Hepatocyte (in vitro differentiated cells): ENCODE data around the gene S100PBP. TPM values are rescaled to one million over a fixed set of nuclear protein-coding genes. Genes with fewer than 3 reads are reported as not detected.

Experiments used
- DNase-seq: peaks from one replicate; pipeline ENCODE4 v3.0.0-alpha.2; 2016; ENCODE audit warnings: low spot score
- H2AFZ ChIP-seq: fragments of 200-600 bp; sonication (generic); 2 replicates; pipeline ENCODE4 v1.6.0; 2016; ENCODE audit warnings: antibody characterized with exemption, mild to moderate bottlenecking
- H3K27ac ChIP-seq: fragments of 200-600 bp; sonication (generic); 2 replicates; pipeline ENCODE4 v1.5.1; 2016; ENCODE audit warnings: mild to moderate bottlenecking
- H3K27me3 ChIP-seq: fragments of 200-600 bp; sonication (generic); 2 replicates; pipeline ENCODE4 v1.6.1; 2016
- H3K36me3 ChIP-seq: fragments of 200-600 bp; sonication (generic); replicated peaks from 2 replicates; pipeline ENCODE4 v1.5.1; 2016; ENCODE audit warnings: low read depth; ENCODE audit not compliant: insufficient read depth
- H3K4me1 ChIP-seq: fragments of 200-600 bp; sonication (generic); 2 replicates; pipeline ENCODE4 v1.5.1; 2016; ENCODE audit warnings: mild to moderate bottlenecking, moderate library complexity; ENCODE audit not compliant: insufficient read depth
- H3K4me2 ChIP-seq: fragments of 200-600 bp; sonication (generic); 2 replicates; pipeline ENCODE4 v1.6.0; 2016
- H3K4me3 ChIP-seq: fragments of 200-600 bp; sonication (generic); 2 replicates; pipeline ENCODE4 v1.5.1; 2016; ENCODE audit warnings: mild to moderate bottlenecking
- H3K79me2 ChIP-seq: fragments of 200-600 bp; sonication (generic); 2 replicates; pipeline ENCODE4 v1.6.0; 2017; ENCODE audit warnings: mild to moderate bottlenecking
- H3K9me2 ChIP-seq: fragments of 200-600 bp; sonication (generic); replicated peaks from 2 replicates; pipeline ENCODE4 v1.6.0; 2017; ENCODE audit warnings: mild to moderate bottlenecking; ENCODE audit not compliant: insufficient read depth
- H3K9me3 ChIP-seq: fragments of 200-600 bp; sonication (generic); 2 replicates; pipeline ENCODE4 v1.5.1; 2016; ENCODE audit warnings: low read depth, mild to moderate bottlenecking
- H4K20me1 ChIP-seq: fragments of 200-600 bp; sonication (generic); 2 replicates; pipeline ENCODE4 v1.6.0; 2016; ENCODE audit warnings: mild to moderate bottlenecking; ENCODE audit not compliant: insufficient read depth, poor library complexity, severe bottlenecking
- EZH2 ChIP-seq: fragments of 200-600 bp; sonication (generic); IDR thresholded peaks from 2 replicates; pipeline ENCODE4 v1.6.1; 2016; ENCODE audit warnings: antibody characterized with exemption, mild to moderate bottlenecking, borderline replicate concordance
- EZH2phosphoT487 ChIP-seq: fragments of 200-600 bp; sonication (generic); IDR thresholded peaks from one replicate; pipeline ENCODE4 v1.6.1; 2018; ENCODE audit warnings: antibody characterized with exemption, mild to moderate bottlenecking, low read depth, moderate library complexity; ENCODE audit not compliant: unreplicated experiment, severe bottlenecking
- WGBS: methylation state at CpG from one replicate; pipeline ENCODE4 v1.1.6; 2016; ENCODE audit warnings: low lambda C conversion rate; ENCODE audit errors: missing lambda C conversion rate; 5-methylcytosine and 5-hydroxymethylcytosine counted together
- polyA plus RNA-seq: library from polyadenylated mRNA; unstranded; fragments of >200 nt; fragmentation: Nextera tagmentation; extraction: Ambion mirVana; gene quantifications from 2 replicates; pipeline ENCODE4 v1.2.1, GENCODE V29; 2016
- total RNA-seq: library from RNA; depleted of rRNA; stranded (reverse); fragments of >200 nt; gene quantifications from 2 replicates; pipeline ENCODE4 v1.2.3, GENCODE V29; 2014
- TF ChIP-seq, protein P1 (sequence below): fragments of 200-600 bp; sonication (generic); IDR thresholded peaks from 2 replicates; pipeline ENCODE4 v1.5.1; 2016; ENCODE audit warnings: antibody characterized with exemption, mild to moderate bottlenecking; ENCODE audit not compliant: poor library complexity

S100PBP gene
- total and polyA plus RNA-seq, 2 experiments from 2014 or later: 10.7 to 41.5 TPM

DNA sequence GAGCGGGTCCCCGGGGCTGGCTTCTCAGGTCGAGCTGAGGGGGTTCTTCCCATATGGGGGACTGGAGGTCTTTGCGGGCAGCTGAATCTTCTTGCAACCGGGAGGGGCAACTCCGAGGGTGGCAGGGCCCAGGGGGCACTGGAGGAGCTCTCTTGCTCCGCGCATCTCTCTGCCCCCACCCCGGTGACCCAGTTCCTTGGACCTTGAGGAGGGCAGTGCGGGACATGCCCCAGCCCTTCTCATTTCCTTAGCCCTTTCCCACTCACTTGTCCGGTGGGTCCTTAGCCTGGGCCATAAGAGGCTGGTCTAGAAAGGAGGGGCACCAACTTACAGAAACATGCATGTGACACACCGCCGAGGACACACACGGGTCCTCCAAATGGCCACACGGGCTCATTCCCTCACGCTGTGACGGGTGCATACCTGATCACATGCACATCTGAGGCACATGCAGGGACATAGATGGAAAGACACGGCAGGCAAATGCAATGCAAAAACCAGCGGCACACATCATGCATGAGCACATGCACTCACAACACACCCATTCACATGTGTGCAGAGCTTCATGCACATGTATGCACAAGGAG, 69.5 kb downstream of the S100PBP start:
- TF ChIP-seq, protein P1, sequence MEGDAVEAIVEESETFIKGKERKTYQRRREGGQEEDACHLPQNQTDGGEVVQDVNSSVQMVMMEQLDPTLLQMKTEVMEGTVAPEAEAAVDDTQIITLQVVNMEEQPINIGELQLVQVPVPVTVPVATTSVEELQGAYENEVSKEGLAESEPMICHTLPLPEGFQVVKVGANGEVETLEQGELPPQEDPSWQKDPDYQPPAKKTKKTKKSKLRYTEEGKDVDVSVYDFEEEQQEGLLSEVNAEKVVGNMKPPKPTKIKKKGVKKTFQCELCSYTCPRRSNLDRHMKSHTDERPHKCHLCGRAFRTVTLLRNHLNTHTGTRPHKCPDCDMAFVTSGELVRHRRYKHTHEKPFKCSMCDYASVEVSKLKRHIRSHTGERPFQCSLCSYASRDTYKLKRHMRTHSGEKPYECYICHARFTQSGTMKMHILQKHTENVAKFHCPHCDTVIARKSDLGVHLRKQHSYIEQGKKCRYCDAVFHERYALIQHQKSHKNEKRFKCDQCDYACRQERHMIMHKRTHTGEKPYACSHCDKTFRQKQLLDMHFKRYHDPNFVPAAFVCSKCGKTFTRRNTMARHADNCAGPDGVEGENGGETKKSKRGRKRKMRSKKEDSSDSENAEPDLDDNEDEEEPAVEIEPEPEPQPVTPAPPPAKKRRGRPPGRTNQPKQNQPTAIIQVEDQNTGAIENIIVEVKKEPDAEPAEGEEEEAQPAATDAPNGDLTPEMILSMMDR: no peak
- TF ChIP-seq EZH2 (no peak), EZH2phosphoT487 (no peak)
- Histone ChIP-seq H3K9me3 (no peaks in the 10 kb centered on the region), H3K4me3 (no peak overlapping the region), H3K27ac (no peak overlapping the region), H3K4me1 (no peaks in the 10 kb centered on the region), H2AFZ (no peak overlapping the region), H3K27me3 (peaks cover 50% of the 10 kb centered on the region), H4K20me1 (no peaks in the 10 kb centered on the region), H3K4me2 (peak overlapping the region; percentile 87), H3K36me3 (no peaks in the 10 kb centered on the region), H3K79me2 (no peaks in the 10 kb centered on the region), H3K9me2 (no peaks in the 10 kb centered on the region)
- 62% methylated on average over 18 of the region's 19 CpGs for WGBS
- DNase-seq: no peak

DNA sequence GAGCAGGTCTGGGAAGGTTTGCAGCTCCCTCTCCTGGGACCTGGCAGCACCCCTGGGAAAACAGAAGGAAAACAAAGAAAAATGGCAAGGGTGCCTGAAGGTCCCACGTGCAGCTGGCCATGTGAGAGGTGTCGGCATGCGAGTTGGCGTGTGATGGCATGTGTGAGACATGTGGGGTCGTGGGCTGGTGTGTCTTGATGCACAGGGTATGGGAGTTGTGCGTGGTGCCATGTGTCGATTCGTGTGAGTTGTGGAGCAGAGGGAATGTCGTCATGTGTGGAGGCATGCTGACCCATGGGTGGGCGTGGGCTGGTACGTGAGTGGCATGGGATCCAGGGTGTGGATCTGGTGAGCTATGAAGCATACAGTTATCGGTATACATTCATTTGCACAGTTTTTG, 70.2 kb downstream of the S100PBP start:
- WGBS: 75% methylated on average over 12 of the region's 12 CpGs
- H3K27ac ChIP-seq: no peak overlapping the region
- H3K79me2 ChIP-seq: no peaks in the 10 kb centered on the region
- no peak overlapping the region for H3K4me2 ChIP-seq
- H3K27me3 ChIP-seq: peaks cover 51% of the 10 kb centered on the region
- H2AFZ ChIP-seq: no peak overlapping the region
- TF ChIP-seq EZH2phosphoT487 (no peak), EZH2 (no peak)
- TF ChIP-seq, protein P1: no peak
- no peaks in the 10 kb centered on the region for H3K4me1 ChIP-seq
- H4K20me1 ChIP-seq: no peaks in the 10 kb centered on the region
- H3K9me3 ChIP-seq: no peaks in the 10 kb centered on the region
- no peaks in the 10 kb centered on the region for H3K9me2 ChIP-seq
- no peaks in the 10 kb centered on the region for H3K36me3 ChIP-seq
- DNase-seq: no peak
- no peak overlapping the region for H3K4me3 ChIP-seq

DNA sequence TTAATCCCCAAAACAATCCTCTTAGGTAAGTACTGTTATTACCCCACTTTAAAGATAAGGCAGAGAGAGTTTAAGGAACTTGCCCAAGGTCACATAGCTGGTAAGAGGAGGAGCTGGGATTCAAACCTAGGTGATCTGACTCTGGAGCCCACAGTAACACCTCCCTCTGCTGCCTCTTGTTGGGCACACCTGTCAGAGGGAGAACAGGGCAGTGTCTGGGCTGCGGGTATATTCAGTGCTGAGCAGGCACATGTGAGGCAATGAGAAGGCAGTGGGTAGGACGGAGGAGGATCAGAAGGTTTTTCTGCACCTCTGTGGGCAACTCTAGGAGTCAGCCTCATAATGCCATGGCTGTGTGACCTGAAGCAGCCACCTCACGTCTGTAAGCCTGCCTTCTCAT, 70.7 kb downstream of the S100PBP start:
- no peaks in the 10 kb centered on the region for H3K36me3 ChIP-seq
- H3K9me3 ChIP-seq: no peaks in the 10 kb centered on the region
- no peaks in the 10 kb centered on the region for H3K79me2 ChIP-seq
- H3K4me3 ChIP-seq: no peak overlapping the region
- WGBS: 78% methylated on average over 3 of the region's 3 CpGs
- no peaks in the 10 kb centered on the region for H3K9me2 ChIP-seq
- H3K4me2 ChIP-seq: no peak overlapping the region
- no peak overlapping the region for H3K27ac ChIP-seq
- TF ChIP-seq, protein P1: no peak
- TF ChIP-seq EZH2phosphoT487 (no peak), EZH2 (no peak)
- H2AFZ ChIP-seq: no peak overlapping the region
- H3K4me1 ChIP-seq: no peaks in the 10 kb centered on the region
- H3K27me3 ChIP-seq: peaks cover 51% of the 10 kb centered on the region
- no peak for DNase-seq
- H4K20me1 ChIP-seq: no peaks in the 10 kb centered on the region
